HEK293 (cell line): ENCODE data around the gene ANGEL2.

Experiments used
- CTCF ChIA-PET: fragments of 350-600 bp; formaldehyde crosslinking; extraction: SDS; loops from one replicate; lab custom pipeline; 2021; ENCODE audit warnings: antibody characterized with exemption; lab: Yijun Ruan, JAX
- POLR2A ChIA-PET: fragments of 300-600 bp; formaldehyde crosslinking; extraction: SDS; loops from one replicate; lab custom pipeline; 2020; ENCODE audit warnings: antibody characterized with exemption, inconsistent platforms; lab: Yijun Ruan, JAX
- H3K27ac ChIP-seq: fragments of 200-500 bp; sonication (Bioruptor generic); 2 replicates; pipeline ENCODE4 v1.5.1; 2014; ENCODE audit warnings: low read depth, low read length, control low read depth, inconsistent platforms; ENCODE audit errors: extremely low read depth
- H3K36me3 ChIP-seq, 2 experiments: fragments of 200-500 bp in 1 of 2; sonication (Bioruptor generic) in 1 of 2; 1 replicate in 1 of 2; 2 replicates in 1 of 2; pipeline ENCODE4 v1.5.1; 2014 to 2017; ENCODE audit warnings: inconsistent platforms in 2 of 2, low read length in 2 of 2; ENCODE audit not compliant: control insufficient read depth in 2 of 2, insufficient read depth in 1 of 2
- H3K4me1 ChIP-seq: fragments of 200-500 bp; sonication (Bioruptor generic); 2 replicates; pipeline ENCODE4 v1.5.1; 2014; ENCODE audit warnings: mild to moderate bottlenecking, low read length, inconsistent platforms; ENCODE audit not compliant: control insufficient read depth, insufficient read depth
- H3K4me3 ChIP-seq: 2 replicates; pipeline ENCODE4 v1.5.1; 2011; ENCODE audit warnings: low read depth, mild to moderate bottlenecking, control low read depth, low read length, moderate library complexity
- H3K9me3 ChIP-seq: fragments of 200-500 bp; sonication (Bioruptor generic); 2 replicates; pipeline ENCODE4 v1.5.1; 2014; ENCODE audit warnings: low read depth, low read length, inconsistent platforms; ENCODE audit not compliant: control insufficient read depth, insufficient read depth
- HOXA7 ChIP-seq: sonication (generic); formaldehyde crosslinking; IDR thresholded peaks from 2 replicates; pipeline ENCODE4 v1.8.1; 2022; ENCODE audit warnings: missing genetic modification reagents, borderline replicate concordance
- INSM2 ChIP-seq: fragments of 450-650 bp; formaldehyde crosslinking; IDR thresholded peaks from 2 replicates; pipeline ENCODE4 v1.5.1; 2016; ENCODE audit warnings: missing biosample characterization, missing genetic modification characterization
- MEIS1 ChIP-seq: sonication (generic); formaldehyde crosslinking; IDR thresholded peaks from 2 replicates; pipeline ENCODE4 v1.8.1; 2022; ENCODE audit warnings: missing genetic modification reagents, mild to moderate bottlenecking, borderline replicate concordance
- PRDM1 ChIP-seq: fragments of 450-650 bp; formaldehyde crosslinking; IDR thresholded peaks from 2 replicates; pipeline ENCODE4; 2016; ENCODE audit warnings: missing biosample characterization, missing genetic modification characterization
- PRDM2 ChIP-seq: fragments of 450-650 bp; formaldehyde crosslinking; IDR thresholded peaks from 2 replicates; pipeline ENCODE4 v1.5.1; 2016; ENCODE audit warnings: missing biosample characterization, missing genetic modification characterization, borderline replicate concordance
- YY2 ChIP-seq: fragments of 450-650 bp; formaldehyde crosslinking; IDR thresholded peaks from 2 replicates; pipeline ENCODE4 v1.5.1; 2016; ENCODE audit warnings: missing biosample characterization, missing genetic modification characterization
- ZBTB10 ChIP-seq: fragments of 450-650 bp; formaldehyde crosslinking; IDR thresholded peaks from 2 replicates; pipeline ENCODE4 v1.5.1; 2016; ENCODE audit warnings: missing biosample characterization, missing genetic modification characterization
- ZBTB20 ChIP-seq: fragments of 450-650 bp; formaldehyde crosslinking; IDR thresholded peaks from 2 replicates; pipeline ENCODE4 v1.5.1; 2016; ENCODE audit warnings: missing biosample characterization, missing genetic modification characterization
- ZFHX2 ChIP-seq: fragments of 450-650 bp; formaldehyde crosslinking; conservative IDR thresholded peaks from 2 replicates; pipeline ENCODE4 v1.5.1; 2016; ENCODE audit warnings: missing biosample characterization, missing genetic modification characterization
- ZFP69B ChIP-seq: fragments of 450-650 bp; formaldehyde crosslinking; IDR thresholded peaks from 2 replicates; pipeline ENCODE4 v1.5.1; 2016; ENCODE audit warnings: missing biosample characterization, missing genetic modification characterization
- ZNF138 ChIP-seq: fragments of 450-650 bp; formaldehyde crosslinking; IDR thresholded peaks from 2 replicates; pipeline ENCODE4 v1.5.1; 2016; ENCODE audit warnings: missing biosample characterization, missing genetic modification characterization, borderline replicate concordance
- ZNF221 ChIP-seq: fragments of 450-650 bp; formaldehyde crosslinking; IDR thresholded peaks from 2 replicates; pipeline ENCODE4 v1.5.1; 2017; ENCODE audit warnings: missing biosample characterization, missing genetic modification characterization, borderline replicate concordance
- ZNF341 ChIP-seq: fragments of 450-650 bp; formaldehyde crosslinking; IDR thresholded peaks from 2 replicates; pipeline ENCODE4; 2016; ENCODE audit warnings: low read depth, missing biosample characterization, missing genetic modification characterization
- ZNF37A ChIP-seq: fragments of 450-650 bp; IDR thresholded peaks from 2 replicates; pipeline ENCODE4 v1.5.1; 2018; ENCODE audit warnings: missing biosample characterization, missing genetic modification characterization
- ZNF48 ChIP-seq: fragments of 450-650 bp; formaldehyde crosslinking; IDR thresholded peaks from 2 replicates; pipeline ENCODE4 v1.5.1; 2016; ENCODE audit warnings: missing biosample characterization, missing genetic modification characterization
- ZNF501 ChIP-seq: fragments of 450-650 bp; formaldehyde crosslinking; IDR thresholded peaks from 2 replicates; pipeline ENCODE4 v1.5.1; 2016; ENCODE audit warnings: missing biosample characterization, missing genetic modification characterization
- ZNF513 ChIP-seq: fragments of 450-650 bp; IDR thresholded peaks from 2 replicates; pipeline ENCODE4 v1.5.1; 2018; ENCODE audit warnings: missing biosample characterization, missing genetic modification characterization
- ZNF549 ChIP-seq: fragments of 450-650 bp; IDR thresholded peaks from 2 replicates; pipeline ENCODE4 v1.5.1; 2018; ENCODE audit warnings: missing biosample characterization, missing genetic modification characterization, mild to moderate bottlenecking, inconsistent platforms, moderate library complexity
- ZNF555 ChIP-seq: fragments of 450-650 bp; formaldehyde crosslinking; conservative IDR thresholded peaks from 2 replicates; pipeline ENCODE4 v1.5.1; 2017; ENCODE audit warnings: missing biosample characterization, mild to moderate bottlenecking, missing genetic modification characterization, inconsistent platforms
- ZNF629 ChIP-seq: fragments of 450-650 bp; formaldehyde crosslinking; IDR thresholded peaks from 2 replicates; pipeline ENCODE4 v1.5.1; 2017; ENCODE audit warnings: missing biosample characterization, missing genetic modification characterization
- ZNF658 ChIP-seq: fragments of 450-650 bp; formaldehyde crosslinking; IDR thresholded peaks from 2 replicates; pipeline ENCODE4; 2016; ENCODE audit warnings: missing biosample characterization, missing genetic modification characterization
- ZNF660 ChIP-seq: fragments of 450-650 bp; IDR thresholded peaks from 2 replicates; pipeline ENCODE4 v1.5.1; 2018; ENCODE audit warnings: missing biosample characterization, mild to moderate bottlenecking, missing genetic modification characterization

ANGEL2 gene

GRCh38 chr1:212975111-212975918, 40.4 kb downstream of the ANGEL2 start:
- Histone ChIP-seq H3K4me1 (no peaks in the 10 kb centered on the region), H3K27ac (no peak overlapping the region), H3K4me3 (no peak overlapping the region), H3K9me3 (no peaks in the 10 kb centered on the region), H3K36me3 (peaks cover 0 to 8% of the 10 kb centered on the region in 2 experiments; a peak in 1 of 3 replicates)
- no peak for TF ChIP-seq ZBTB10
- TF ChIP-seq ZNF37A (tag by site-specific recombination): no peak
- 0 out of 2 replicates have a peak, but pooled peaks have one; percentile 4 for TF ChIP-seq ZFP69B (tag by site-specific recombination)
- TF ChIP-seq ZNF658 (tag by site-specific recombination): no peak
- POLR2A ChIA-PET: no interaction called here
- CTCF ChIA-PET: no interaction called here

- POLR2A ChIA-PET: no interaction called here
- Histone ChIP-seq H3K9me3 (no peaks in the 10 kb centered on the region), H3K4me3 (no peak overlapping the region), H3K4me1 (no peaks in the 10 kb centered on the region), H3K27ac (no peak overlapping the region), H3K36me3 (peaks cover 0 to 8% of the 10 kb centered on the region in 2 experiments; a peak in 1 of 3 replicates)
- CTCF ChIA-PET: no interaction called here
- TF ChIP-seq ZNF48 (tag by site-specific recombination): no peak
- TF ChIP-seq PRDM2 (tag by site-specific recombination): no peak
- TF ChIP-seq ZBTB20 (tag by site-specific recombination): no peak
- TF ChIP-seq ZFHX2 (tag by site-specific recombination): no peak
- TF ChIP-seq ZNF549 (tag by site-specific recombination): no peak
- TF ChIP-seq ZNF660: 0 out of 2 replicates have a peak, but pooled peaks have one; percentile 44
- TF ChIP-seq ZNF221 (tag by site-specific recombination): no peak
- TF ChIP-seq MEIS1 (CRISPR knock-in tag): no peak
- TF ChIP-seq ZNF501: no peak
- no peak for TF ChIP-seq ZNF138 (tag by site-specific recombination)
- no peak for TF ChIP-seq HOXA7
- no peak for TF ChIP-seq INSM2 (tag by site-specific recombination)
- no peak for TF ChIP-seq ZNF341 (tag by site-specific recombination)
- 0 out of 2 replicates have a peak, but pooled peaks have one; percentile 12 for TF ChIP-seq ZNF513
- TF ChIP-seq PRDM1 (tag by site-specific recombination): peak; percentile 42; the same call in 1 of the 2 replicates
- TF ChIP-seq YY2: no peak
- 0 out of 2 replicates have a peak, but pooled peaks have one; percentile 21 for TF ChIP-seq ZFP69B (tag by site-specific recombination)
- peak; percentile 68 for TF ChIP-seq ZNF629 (tag by site-specific recombination)
- TF ChIP-seq ZNF555 (tag by site-specific recombination): no peak
- no peak for TF ChIP-seq ZNF37A (tag by site-specific recombination)
Measured at GRCh38 chr1:212974711-212975110, 41.0 kb downstream of the ANGEL2 start.
